HG03520 (cell line): ENCODE results near the gene MAPKBP1.

Experiments used
- ATAC-seq: cut with Tn5 transposase; IDR thresholded peaks from one replicate; pipeline ENCODE4 v1.9.1; 2021; ENCODE audit warnings: mild to moderate bottlenecking, moderate library complexity; ENCODE audit not compliant: unreplicated experiment

MAPKBP1 gene

DNA sequence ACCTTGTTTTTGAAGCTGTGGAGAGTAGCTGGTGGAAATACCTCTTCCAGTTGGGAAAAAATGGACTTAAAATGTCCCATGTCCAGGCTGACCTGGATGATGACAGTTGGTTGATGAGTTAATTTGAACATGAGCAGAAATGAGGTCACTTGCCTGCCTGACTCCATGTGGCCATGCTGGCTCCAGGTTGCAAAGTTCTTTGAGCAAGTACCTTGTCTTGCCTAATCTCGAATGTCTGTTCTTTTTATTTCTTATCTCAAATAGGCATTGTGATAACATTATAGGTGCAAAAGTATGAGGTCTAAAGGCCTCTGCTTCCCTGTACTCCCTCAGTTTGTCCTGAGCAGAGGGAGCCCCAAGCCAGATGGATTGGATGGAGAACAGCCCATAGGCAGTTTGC, 9.0 kb downstream of the MAPKBP1 start:
- ATAC-seq, result no peak

DNA sequence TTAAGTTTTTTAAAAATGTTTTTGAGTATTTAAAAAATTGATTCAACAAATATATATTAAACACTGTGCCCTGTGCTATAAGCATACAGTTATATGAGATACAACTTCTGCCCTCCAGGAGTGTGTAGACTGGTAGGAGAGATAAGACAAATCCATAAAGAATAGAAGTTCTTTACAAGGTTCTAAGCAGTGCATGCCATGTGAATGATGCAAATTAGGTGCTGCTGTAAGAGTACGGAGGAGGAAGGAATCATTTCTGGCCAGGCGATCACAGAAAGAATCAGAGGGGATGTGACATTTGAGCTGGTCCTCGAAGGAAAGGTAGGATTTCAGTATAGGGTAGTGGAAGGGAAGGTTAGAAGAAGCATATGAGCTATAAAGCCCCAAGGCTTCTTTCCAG, 14.0 kb downstream of the MAPKBP1 start:
- no peak for ATAC-seq

DNA sequence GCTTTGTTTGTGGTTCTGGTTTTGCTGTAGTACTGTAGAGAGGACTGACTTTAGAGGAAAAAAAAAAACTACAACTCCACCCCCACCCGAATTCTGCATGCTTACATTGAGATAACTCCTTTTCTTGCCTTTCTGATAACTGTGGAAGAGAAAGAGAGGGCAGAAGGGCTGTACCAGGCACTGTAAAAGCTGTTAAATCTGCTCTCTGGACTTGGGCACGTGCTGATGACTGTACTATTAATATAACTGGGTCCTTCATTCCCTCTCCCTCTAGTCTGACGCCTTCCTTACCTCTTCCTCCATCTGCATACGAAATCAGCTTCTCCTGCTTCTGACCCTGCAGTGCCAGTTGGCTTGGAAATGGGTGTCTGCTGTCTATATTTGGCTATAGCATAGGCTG, 15.0 kb downstream of the MAPKBP1 start:
- ATAC-seq, result no peak

GRCh38 chr15:41789662-41790061, 15.4 kb downstream of the MAPKBP1 start:
- no peak for ATAC-seq

GRCh38 chr15:41790169-41790568, 15.9 kb downstream of the MAPKBP1 start:
- no peak for ATAC-seq

GRCh38 chr15:41790756-41791546, 16.7 kb downstream of the MAPKBP1 start:
- no peak for ATAC-seq

- no peak for ATAC-seq
Observed at GRCh38 chr15:41791547-41791937, 17.3 kb downstream of the MAPKBP1 start.

GRCh38 chr15:41792000-41792637, 17.8 kb downstream of the MAPKBP1 start:
- ATAC-seq, result no peak

DNA sequence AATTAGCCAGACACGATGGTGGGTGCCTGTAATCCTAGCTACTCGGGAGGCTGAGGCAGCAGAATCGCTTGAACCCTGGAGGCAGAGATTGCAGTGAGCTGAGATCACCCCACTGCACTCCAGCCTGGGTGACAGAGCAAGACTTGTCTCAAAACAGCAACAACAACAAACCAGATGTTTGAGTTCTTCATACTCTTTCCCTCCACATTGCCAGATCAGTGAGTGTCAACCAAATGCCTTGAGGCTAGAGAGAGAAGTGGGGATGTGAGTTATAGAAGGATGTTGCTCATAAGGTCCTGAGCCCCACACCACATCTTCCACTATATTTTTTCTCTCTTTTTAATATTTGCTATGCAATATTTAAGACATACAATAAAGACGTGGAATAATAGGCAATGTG, 19.8 kb downstream of the MAPKBP1 start:
- ATAC-seq, result no peak

GRCh38 chr15:41795996-41796856, 21.9 kb downstream of the MAPKBP1 start:
- no peak for ATAC-seq

DNA sequence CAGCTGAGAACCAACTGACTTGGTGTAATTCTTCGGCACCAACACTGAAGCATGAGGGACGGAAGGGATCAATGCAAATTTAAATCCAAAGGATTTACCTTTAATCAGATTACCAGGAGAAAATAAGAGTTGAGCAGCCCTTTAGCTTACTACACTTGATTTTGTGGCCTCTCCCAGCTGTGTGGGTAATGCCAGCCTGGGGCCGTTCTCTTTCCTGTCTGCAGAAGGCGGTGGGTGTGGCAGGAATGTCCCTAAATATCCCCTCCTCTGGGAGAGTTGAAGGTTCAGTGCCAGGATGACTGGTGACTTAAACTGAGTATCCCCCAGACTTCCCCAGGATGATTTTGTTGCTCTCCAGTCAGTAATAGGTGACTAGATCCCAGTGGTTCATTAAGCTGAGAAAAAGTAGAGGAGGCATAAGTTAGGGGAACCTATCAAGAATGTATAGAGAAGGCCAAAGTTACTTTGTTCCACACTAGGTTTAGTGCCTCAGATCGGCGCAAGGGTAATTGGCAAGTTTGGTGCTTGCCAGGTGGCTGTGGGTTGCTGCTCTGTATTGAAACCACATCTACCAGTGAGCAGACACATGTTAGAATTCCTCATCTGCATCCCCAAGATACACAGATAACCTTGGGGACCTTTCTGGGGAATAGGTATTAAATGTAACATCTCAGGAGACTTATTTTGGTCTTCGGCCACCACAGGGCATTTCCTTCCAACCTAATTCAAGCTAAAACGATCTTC, 23.1 kb downstream of the MAPKBP1 start:
- no peak for ATAC-seq

- no peak for ATAC-seq
Observed at GRCh38 chr15:41798607-41799487, 24.6 kb downstream of the MAPKBP1 start.

GRCh38 chr15:41799488-41799805, 25.2 kb downstream of the MAPKBP1 start:
- no peak for ATAC-seq

GRCh38 chr15:41801185-41801584, 26.9 kb downstream of the MAPKBP1 start:
- no peak for ATAC-seq

DNA sequence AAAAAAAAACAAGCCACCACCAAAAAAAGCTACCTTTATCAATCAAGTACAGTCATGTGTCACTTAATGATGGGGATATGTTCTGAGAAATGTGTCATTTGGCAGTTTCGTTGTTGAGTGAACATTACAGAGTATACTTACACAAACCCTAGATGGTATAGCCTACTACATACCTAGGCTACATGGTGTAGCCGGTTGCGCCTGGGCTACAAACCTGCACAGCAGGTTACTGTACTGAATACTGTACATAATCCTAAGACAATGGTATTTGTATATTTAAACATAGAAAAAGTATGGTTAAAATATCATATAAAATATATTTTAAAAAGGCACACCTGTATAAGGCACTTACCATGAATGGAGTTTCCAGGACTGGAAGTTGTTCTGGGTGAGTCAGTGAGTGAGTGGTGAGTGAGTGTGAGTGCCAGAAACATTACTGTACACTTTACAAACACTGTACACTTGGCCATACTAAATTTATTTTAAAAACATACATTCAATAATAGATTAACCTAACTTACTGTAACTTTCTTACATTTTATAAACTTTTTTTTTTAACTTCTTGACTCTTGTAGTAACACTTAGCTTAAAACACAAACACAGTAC, 27.7 kb downstream of the MAPKBP1 start:
- ATAC-seq, result no peak

DNA sequence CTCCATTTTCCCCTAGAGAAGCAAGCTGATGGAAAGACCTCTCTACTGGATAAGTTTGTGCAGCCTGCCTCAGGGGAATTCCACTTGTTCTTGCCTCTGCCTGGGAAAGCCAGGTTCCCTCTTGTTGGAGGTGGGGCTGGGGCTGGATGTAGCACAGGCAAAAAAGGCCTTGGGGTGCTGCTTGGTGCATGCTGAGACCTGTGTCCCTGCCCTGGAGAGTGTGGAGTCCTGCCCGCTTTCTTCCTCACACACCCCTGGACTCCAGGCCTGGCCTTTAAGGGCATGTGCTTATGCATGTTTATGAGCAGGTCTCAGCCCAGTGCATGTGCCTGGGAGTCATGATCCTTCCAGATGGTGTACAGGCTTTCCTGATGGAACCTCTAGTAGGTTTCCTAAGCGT, 30.1 kb downstream of the MAPKBP1 start:
- no peak for ATAC-seq

DNA sequence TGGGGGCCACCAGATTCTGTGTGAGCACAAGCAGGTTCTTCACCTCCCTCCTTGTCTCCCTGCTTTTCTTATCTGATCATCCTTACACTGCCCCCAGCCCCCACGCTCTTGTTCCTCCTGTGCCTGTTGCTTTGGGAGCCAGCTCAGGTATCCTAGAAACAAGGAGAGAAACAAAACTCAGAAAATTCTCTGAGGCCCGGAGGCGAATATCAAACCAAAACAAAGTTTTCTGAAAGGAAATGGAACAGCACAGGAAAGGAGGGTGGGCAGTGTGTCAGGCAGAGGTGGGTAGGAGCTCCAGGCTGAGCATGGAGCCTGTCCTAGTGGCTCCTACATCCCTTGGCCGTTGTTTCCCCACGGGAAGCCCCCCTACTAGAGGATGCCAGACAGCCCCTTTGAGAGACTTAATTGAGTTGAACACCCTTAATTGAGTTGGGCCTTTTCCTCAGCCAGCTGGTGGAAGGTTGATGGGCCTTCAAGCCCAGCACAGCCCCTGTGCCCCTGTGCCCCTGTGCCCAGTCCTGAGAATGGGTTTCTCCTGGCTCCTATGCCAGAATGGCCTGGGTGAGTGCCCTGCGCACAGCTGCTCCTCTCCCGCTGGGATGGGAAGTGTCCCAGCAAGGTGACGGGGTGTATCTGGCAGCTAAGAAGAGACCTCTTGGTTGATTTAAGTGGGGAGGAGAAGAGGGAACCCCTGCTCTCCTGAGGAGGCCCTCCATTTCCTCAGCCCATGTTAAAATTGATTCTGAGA, 30.8 kb downstream of the MAPKBP1 start:
- no peak for ATAC-seq

DNA sequence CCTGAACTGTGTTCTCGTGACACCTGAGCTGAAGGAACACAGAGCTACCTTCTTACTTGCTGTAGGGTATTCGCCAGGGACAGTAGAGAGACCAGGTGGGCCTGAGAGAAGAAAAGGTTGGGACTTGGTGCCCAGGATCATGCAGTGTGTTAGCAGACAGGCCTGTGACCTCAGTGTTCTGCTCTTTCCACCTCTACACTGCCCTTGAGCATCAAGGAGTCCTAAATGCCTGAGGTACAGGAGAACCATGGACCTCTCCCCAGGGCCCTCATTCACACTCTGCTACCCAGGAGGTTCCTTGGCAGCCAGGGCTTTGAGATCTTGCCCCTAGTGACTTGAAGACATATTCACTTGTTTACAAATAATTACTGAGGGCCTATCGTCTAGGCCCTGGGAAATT, 31.4 kb downstream of the MAPKBP1 start:
- ATAC-seq, result no peak
